Activated CD8-positive, alpha-beta T cell treated with anti-CD3 and anti-CD28 coated beads for 36 hours (primary cell): ENCODE results near the gene NEK7. TPM values are rescaled to one million over a fixed set of nuclear protein-coding genes. Genes with fewer than 3 reads are reported as not detected.

Source experiments
- ATAC-seq: fragments of 200-7000 bp; cut with Tn5 transposase; one replicate; pipeline ENCODE4 v1.10.0; 2021; ENCODE audit warnings: mild to moderate bottlenecking, moderate library complexity
- CTCF ChIA-PET: fragments of 350-600 bp; sonication (Branson Sonifier 250); formaldehyde crosslinking; loops from one replicate; lab custom pipeline; 2021; ENCODE audit warnings: antibody characterized with exemption; lab: Charles Lee
- POLR2A ChIA-PET: fragments of 350-600 bp; sonication (Branson Sonifier 250); formaldehyde crosslinking; loops from one replicate; lab custom pipeline; 2021; ENCODE audit warnings: antibody characterized with exemption; lab: Charles Lee
- DNase-seq: peaks from one replicate; pipeline ENCODE4 v3.0.0-alpha.2; 2020
- H3K27ac Mint-ChIP-seq: one replicate; pipeline ENCODE4 v1.8.0; 2021; ENCODE audit warnings: mild to moderate bottlenecking, mixed read lengths
- H3K27me3 Mint-ChIP-seq: one replicate; pipeline ENCODE4 v1.8.0; 2021; ENCODE audit warnings: mixed read lengths
- H3K36me3 Mint-ChIP-seq: one replicate; pipeline ENCODE4 v1.8.0; 2021; ENCODE audit warnings: low read depth, mixed read lengths
- H3K4me1 Mint-ChIP-seq: one replicate; pipeline ENCODE4 v1.8.0; 2021; ENCODE audit warnings: low read depth, mixed read lengths
- H3K4me3 Mint-ChIP-seq: one replicate; pipeline ENCODE4 v1.8.0; 2021; ENCODE audit warnings: mild to moderate bottlenecking, moderate library complexity, mixed read lengths
- H3K9me3 Mint-ChIP-seq: one replicate; pipeline ENCODE4 v1.8.0; 2021; ENCODE audit warnings: mixed read lengths
- CTCF ChIP-seq: fragments of 200-600 bp; IDR thresholded peaks from one replicate; pipeline ENCODE4 v1.8.0; 2022; ENCODE audit warnings: antibody characterized with exemption, mild to moderate bottlenecking
- intact Hi-C: fragments of 100-400 bp; cut with micrococcal nuclease; formaldehyde crosslinking; loops from one replicate; pipeline ENCODE4 v1.10.0; 2022
- total RNA-seq, 2 experiments: library from RNA; stranded (reverse); gene quantifications; one replicate each; pipeline ENCODE4 v1.2.3, GENCODE V29; 2021

Gene NEK7
- total RNA-seq, 2 experiments from 2014 or later: 71.4 to 76.4 TPM

GRCh38 chr1:198184516-198184915 is 27.7 kb downstream of the NEK7 start:
- intact Hi-C loops: no loop called here
- no peak for ATAC-seq
- POLR2A ChIA-PET: interaction anchor here (0.6 to 1.4 kb wide), 2 partner anchors 13 to 74 kb away, joined by 3 to 5 read pairs; no protein-coding TSS in a partner anchor
- Mint-ChIP-seq H3K4me1 (peaks cover 85% of the 10 kb centered on the region), H3K4me3 (no peak overlapping the region), H3K27me3 (no peaks in the 10 kb centered on the region), H3K36me3 (peaks cover 9% of the 10 kb centered on the region), H3K9me3 (no peaks in the 10 kb centered on the region), H3K27ac (no peak overlapping the region)
- no peak for DNase-seq
- TF ChIP-seq CTCF: no peak
- CTCF ChIA-PET: interaction anchor here (3.8 kb wide), 1 partner anchor 12 kb away, joined by 10 read pairs; no protein-coding TSS in a partner anchor

GRCh38 chr1:198185146-198185545 is 28.3 kb downstream of the NEK7 start:
- no peak for TF ChIP-seq CTCF
- H3K36me3 Mint-ChIP-seq: peaks cover 9% of the 10 kb centered on the region
- ChIA-PET CTCF (interaction anchor here (1.7 to 3.8 kb wide), 2 partner anchors 10 to 13 kb away, joined by 5 to 10 read pairs; no protein-coding TSS in a partner anchor), POLR2A (interaction anchor here (0.5 to 1.4 kb wide), 3 partner anchors 13 to 73 kb away, joined by 3 to 5 read pairs (median 4); no protein-coding TSS in a partner anchor)
- H3K4me1 Mint-ChIP-seq: peaks cover 81% of the 10 kb centered on the region
- H3K27me3 Mint-ChIP-seq: no peaks in the 10 kb centered on the region
- no peak for DNase-seq
- no peak overlapping the region for H3K4me3 Mint-ChIP-seq
- intact Hi-C loops: no loop called here
- no peak for ATAC-seq
- H3K9me3 Mint-ChIP-seq: no peaks in the 10 kb centered on the region
- H3K27ac Mint-ChIP-seq: peak overlapping the region; percentile 88

GRCh38 chr1:198185759-198186158 is 29.0 kb downstream of the NEK7 start:
- peak overlapping the region; percentile 88 for H3K27ac Mint-ChIP-seq
- peaks cover 6% of the 10 kb centered on the region for H3K36me3 Mint-ChIP-seq
- peak overlapping the region; percentile 65 for H3K4me3 Mint-ChIP-seq
- ChIA-PET POLR2A (interaction anchor here (1.4 kb wide), 2 partner anchors 12 to 22 kb away, joined by 4 to 5 read pairs; no protein-coding TSS in a partner anchor), CTCF (interaction anchor here (0.9 to 3.8 kb wide), 7 partner anchors 11 to 280 kb away, joined by 3 to 10 read pairs (median 3); partner anchors contain the start of gene NEK7)
- peaks cover 82% of the 10 kb centered on the region for H3K4me1 Mint-ChIP-seq
- ATAC-seq (peak; percentile 51), DNase-seq (no peak)
- no peaks in the 10 kb centered on the region for H3K27me3 Mint-ChIP-seq
- no peaks in the 10 kb centered on the region for H3K9me3 Mint-ChIP-seq
- intact Hi-C loops: no loop called here
- TF ChIP-seq CTCF: no peak

GRCh38 chr1:198186916-198187580 is 30.2 kb downstream of the NEK7 start:
- ChIA-PET POLR2A (interaction anchor here (0.6 to 1.8 kb wide), 4 partner anchors 8 to 34 kb away, joined by 3 to 5 read pairs (median 4); no protein-coding TSS in a partner anchor), CTCF (interaction anchor here (1.0 to 3.8 kb wide), 8 partner anchors 11 to 279 kb away, joined by 3 to 10 read pairs (median 3); partner anchors contain the start of gene NEK7)
- ATAC-seq (no peak), DNase-seq (no peak)
- no peaks in the 10 kb centered on the region for H3K27me3 Mint-ChIP-seq
- intact Hi-C loops: no loop called here
- H3K36me3 Mint-ChIP-seq: peaks cover 6% of the 10 kb centered on the region
- peak overlapping the region; percentile 76 for H3K27ac Mint-ChIP-seq
- TF ChIP-seq CTCF: no peak
- no peak overlapping the region for H3K4me3 Mint-ChIP-seq
- peaks cover 81% of the 10 kb centered on the region for H3K4me1 Mint-ChIP-seq
- no peaks in the 10 kb centered on the region for H3K9me3 Mint-ChIP-seq
